ENCODE data around the gene ZGPAT. TPM values are rescaled to one million over a fixed set of nuclear protein-coding genes. Genes with fewer than 3 reads are reported as not detected.

The ZGPAT gene
- total and polyA plus RNA-seq, 2 of the 13 experiments (the other 11 are each of a cell fraction or from before 2014, with no cell fraction given), result 23.0 to 41.9 TPM

GRCh38 chr20:63682384-63683139 lies 25.3 kb upstream of the ZGPAT start (continued):
- TF ChIP-seq NONO (IDR thresholded peaks at IDR 0.05), result no peak
- no peak for TF ChIP-seq NONO (CRISPR knock-in tag; conservative IDR thresholded peaks at IDR 0.05)
- TF ChIP-seq ZNF143 (CRISPR knock-in tag; IDR thresholded peaks at IDR 0.05), result no peak
- TF ChIP-seq JUN (CRISPR knock-in tag; IDR thresholded peaks at IDR 0.05), result no peak
- no peak for TF ChIP-seq ZNF510 (CRISPR knock-in tag; IDR thresholded peaks at IDR 0.05; ENCODE audit: low read depth)
- TF ChIP-seq ZNF768 (CRISPR knock-in tag; IDR thresholded peaks at IDR 0.05), result peak; percentile 69; the same call in 1 of the 2 replicates
- peak; percentile 70; the same call in 1 of the 2 replicates for TF ChIP-seq RARA (CRISPR knock-in tag; IDR thresholded peaks at IDR 0.05)
- TF ChIP-seq ZNF263 (CRISPR knock-in tag; IDR thresholded peaks at IDR 0.05), result peak; percentile 60; the same call in 1 of the 2 replicates
- no peak for TF ChIP-seq ZBTB14 (CRISPR knock-in tag; IDR thresholded peaks at IDR 0.05)
- TF ChIP-seq ZNF552 (CRISPR knock-in tag; IDR thresholded peaks at IDR 0.05; ENCODE audit: borderline replicate concordance), result no peak
- TF ChIP-seq ZNF337 (CRISPR knock-in tag; IDR thresholded peaks at IDR 0.05; ENCODE audit: borderline replicate concordance, low read depth), result no peak
- TF ChIP-seq KLF12 (CRISPR knock-in tag; IDR thresholded peaks at IDR 0.05; ENCODE audit: borderline replicate concordance), result no peak
- no peak for TF ChIP-seq ZNF30 (CRISPR knock-in tag; IDR thresholded peaks at IDR 0.05)
- no peak for TF ChIP-seq ZNF572 (CRISPR knock-in tag; IDR thresholded peaks at IDR 0.05)
- TF ChIP-seq SRY (CRISPR knock-in tag; IDR thresholded peaks at IDR 0.05), result 0 out of 2 replicates have a peak, but pooled peaks have one; percentile 27
- no peak for TF ChIP-seq KDM4B (CRISPR knock-in tag; IDR thresholded peaks at IDR 0.05)
- TF ChIP-seq GTF2F1 (IDR thresholded peaks at IDR 0.05; ENCODE audit: low read length), result no peak
- no peak for TF ChIP-seq ZNF24 (IDR thresholded peaks at IDR 0.05)
- no peak for TF ChIP-seq ZBTB20 (CRISPR knock-in tag; IDR thresholded peaks at IDR 0.05; ENCODE audit: borderline replicate concordance, low read depth)
- TF ChIP-seq ZNF841 (CRISPR knock-in tag; IDR thresholded peaks at IDR 0.05; ENCODE audit: borderline replicate concordance), result no peak
- TF ChIP-seq GABPA (IDR thresholded peaks at IDR 0.05; ENCODE audit: low read depth, low read length), result no peak
- TF ChIP-seq GABPA (CRISPR knock-in tag; IDR thresholded peaks at IDR 0.05; ENCODE audit: low read depth), result peak; percentile 37; the same call in 1 of the 2 replicates
- no peak for TF ChIP-seq ZNF629 (CRISPR knock-in tag; conservative IDR thresholded peaks at IDR 0.05)
- TF ChIP-seq MED8 (CRISPR knock-in tag; IDR thresholded peaks at IDR 0.05; ENCODE audit: insufficient replicate concordance), result no peak
- TF ChIP-seq HNRNPL (IDR thresholded peaks at IDR 0.05; ENCODE audit: low read depth, low read length), result 0 out of 2 replicates have a peak, but pooled peaks have one; percentile 69
